Colonic mucosa (tissue), 4 donors: ENCODE measurements around the gene PPM1H. TPM values are rescaled to one million over a fixed set of nuclear protein-coding genes. Genes with fewer than 3 reads are reported as not detected.
A peak's percentile ranks its signal among the peaks of the same experiment; 100 is the strongest.
"Not testable (repeated sequence)": the region's sequence is repeated elsewhere in the genome, so short reads cannot be mapped to it uniquely, and the experiment has no call there.

Source experiments
- DNase-seq: peaks from one replicate; pipeline ENCODE4 v3.0.0-alpha.2; 2020
- H3K27ac ChIP-seq: fragments of 200-600 bp; one replicate; pipeline ENCODE4 v1.8.0; 2021
- H3K27me3 ChIP-seq: fragments of 200-600 bp; one replicate; pipeline ENCODE4 v1.8.0; 2021
- H3K36me3 ChIP-seq: fragments of 200-600 bp; one replicate; pipeline ENCODE4 v1.8.0; 2021
- H3K4me1 ChIP-seq: fragments of 200-600 bp; one replicate; pipeline ENCODE4 v1.8.0; 2021; ENCODE audit warnings: mild to moderate bottlenecking
- H3K4me3 ChIP-seq: fragments of 200-600 bp; one replicate; pipeline ENCODE4 v1.8.0; 2021
- H3K9ac ChIP-seq, 2 donors: one replicate each; pipeline ENCODE4 v1.7.0; 2013; ENCODE audit warnings: control low read depth in 2 of 2, low read depth in 2 of 2, low read length in 2 of 2
- H3K9me3 ChIP-seq: fragments of 200-600 bp; one replicate; pipeline ENCODE4 v1.8.0; 2021
- intact Hi-C: fragments of 100-400 bp; cut with DNase I; formaldehyde crosslinking; loops from one replicate; pipeline ENCODE4 v1.14.1; 2022
- total RNA-seq, 2 donors: library from RNA; stranded (reverse); fragmentation: NEBNext Ultra II Directional in 1 of 2; extraction: Animal tissue kit (Norgen Biotek cat#: 25700) in 1 of 2; gene quantifications; one replicate each; pipeline ENCODE4 v1.2.1, GENCODE V29; 2021
- TF ChIP-seq, protein P1 (sequence below): fragments of 200-600 bp; IDR thresholded peaks from one replicate; pipeline ENCODE4 v1.8.0; 2022; ENCODE audit warnings: antibody characterized with exemption, mild to moderate bottlenecking
- donor health status: healthy.
- donor health status: DM: no; HTN: no; CAD: no.
- donor health status: DM: no; HTN: no; CAD: no.

PPM1H gene
- total RNA-seq, 2 donors from 2014 or later = 7.4 to 8.1 TPM

DNA sequence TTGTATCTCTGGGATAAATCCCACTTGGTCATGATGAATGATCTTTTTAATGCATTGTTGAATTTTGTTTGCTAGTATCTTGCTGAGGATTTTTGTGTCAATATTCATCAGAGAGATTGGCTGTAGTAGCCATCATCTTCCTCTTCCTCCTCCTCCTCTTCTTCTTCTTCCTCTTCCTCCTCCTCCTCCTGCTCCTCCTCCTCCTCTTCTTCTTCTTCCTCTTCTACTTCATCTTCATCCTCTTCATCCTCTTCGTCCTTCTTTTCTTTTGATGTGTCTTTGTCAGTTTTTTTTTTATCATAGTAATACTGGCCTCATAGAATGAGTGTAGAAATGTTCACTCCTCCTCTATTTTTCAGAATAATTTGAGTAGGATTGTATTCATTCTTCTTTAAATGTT, 15.4 kb upstream of the PPM1H start:
- TF ChIP-seq, protein P1, sequence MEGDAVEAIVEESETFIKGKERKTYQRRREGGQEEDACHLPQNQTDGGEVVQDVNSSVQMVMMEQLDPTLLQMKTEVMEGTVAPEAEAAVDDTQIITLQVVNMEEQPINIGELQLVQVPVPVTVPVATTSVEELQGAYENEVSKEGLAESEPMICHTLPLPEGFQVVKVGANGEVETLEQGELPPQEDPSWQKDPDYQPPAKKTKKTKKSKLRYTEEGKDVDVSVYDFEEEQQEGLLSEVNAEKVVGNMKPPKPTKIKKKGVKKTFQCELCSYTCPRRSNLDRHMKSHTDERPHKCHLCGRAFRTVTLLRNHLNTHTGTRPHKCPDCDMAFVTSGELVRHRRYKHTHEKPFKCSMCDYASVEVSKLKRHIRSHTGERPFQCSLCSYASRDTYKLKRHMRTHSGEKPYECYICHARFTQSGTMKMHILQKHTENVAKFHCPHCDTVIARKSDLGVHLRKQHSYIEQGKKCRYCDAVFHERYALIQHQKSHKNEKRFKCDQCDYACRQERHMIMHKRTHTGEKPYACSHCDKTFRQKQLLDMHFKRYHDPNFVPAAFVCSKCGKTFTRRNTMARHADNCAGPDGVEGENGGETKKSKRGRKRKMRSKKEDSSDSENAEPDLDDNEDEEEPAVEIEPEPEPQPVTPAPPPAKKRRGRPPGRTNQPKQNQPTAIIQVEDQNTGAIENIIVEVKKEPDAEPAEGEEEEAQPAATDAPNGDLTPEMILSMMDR = no peak
- no peaks in the 10 kb centered on the region for H3K4me1 ChIP-seq
- H3K9me3 ChIP-seq = no peaks in the 10 kb centered on the region
- H3K27me3 ChIP-seq = no peaks in the 10 kb centered on the region
- no peak overlapping the region for H3K27ac ChIP-seq
- no peak for DNase-seq
- no peak overlapping the region for H3K9ac ChIP-seq
- intact Hi-C loops = no loop called here
- H3K4me3 ChIP-seq = no peak overlapping the region
- no peaks in the 10 kb centered on the region for H3K36me3 ChIP-seq

DNA sequence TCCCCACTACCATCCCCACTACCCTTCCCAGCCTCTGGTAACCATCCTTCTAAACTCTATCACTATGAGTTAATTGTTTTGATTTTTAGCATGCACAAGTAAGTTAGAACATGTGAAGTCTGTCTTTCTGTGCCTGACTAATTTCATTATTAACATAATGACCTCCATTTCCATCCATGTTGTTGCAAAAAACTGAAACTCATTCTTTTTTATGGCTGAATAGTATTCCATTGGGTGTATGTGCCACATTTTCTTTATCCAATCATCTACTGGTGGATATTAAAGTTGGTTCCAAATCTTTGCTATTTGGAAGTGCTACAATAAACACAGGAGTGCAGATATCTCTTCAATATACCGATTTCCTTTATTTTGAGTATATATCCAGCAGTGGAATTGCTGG, 13.2 kb upstream of the PPM1H start:
- Histone ChIP-seq H3K27ac (no peak overlapping the region), H3K9ac (no peak overlapping the region), H3K4me1 (no peaks in the 10 kb centered on the region), H3K4me3 (no peak overlapping the region), H3K9me3 (no peaks in the 10 kb centered on the region), H3K36me3 (no peaks in the 10 kb centered on the region), H3K27me3 (no peaks in the 10 kb centered on the region)
- DNase-seq = no peak
- TF ChIP-seq, protein P1 = no peak
- intact Hi-C loops = no loop called here

DNA sequence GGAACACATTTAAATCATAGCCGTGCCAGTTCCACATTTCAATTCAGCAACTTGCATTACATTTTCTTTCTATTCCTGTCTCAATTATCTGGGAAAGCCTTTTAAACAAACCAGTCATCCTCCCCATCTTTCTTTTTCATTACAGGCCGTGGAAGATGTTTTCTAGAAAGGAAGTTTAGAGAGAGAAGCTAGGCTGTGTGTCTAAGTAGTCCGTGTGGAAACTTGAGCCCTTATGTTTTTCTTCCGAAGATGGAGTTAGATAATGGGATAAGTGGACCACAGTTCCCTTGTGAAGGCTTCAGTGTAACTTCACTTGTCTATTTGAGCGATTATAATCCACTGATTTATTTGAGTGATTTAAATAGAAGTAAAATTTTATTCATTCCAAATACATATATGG, 12.4 kb upstream of the PPM1H start:
- H3K36me3 ChIP-seq = no peaks in the 10 kb centered on the region
- intact Hi-C loops = no loop called here
- no peak for DNase-seq
- no peaks in the 10 kb centered on the region for H3K27me3 ChIP-seq
- H3K27ac ChIP-seq = no peak overlapping the region
- no peaks in the 10 kb centered on the region for H3K9me3 ChIP-seq
- H3K9ac ChIP-seq = no peak overlapping the region
- H3K4me1 ChIP-seq = no peaks in the 10 kb centered on the region
- no peak overlapping the region for H3K4me3 ChIP-seq
- TF ChIP-seq, protein P1 = no peak

DNA sequence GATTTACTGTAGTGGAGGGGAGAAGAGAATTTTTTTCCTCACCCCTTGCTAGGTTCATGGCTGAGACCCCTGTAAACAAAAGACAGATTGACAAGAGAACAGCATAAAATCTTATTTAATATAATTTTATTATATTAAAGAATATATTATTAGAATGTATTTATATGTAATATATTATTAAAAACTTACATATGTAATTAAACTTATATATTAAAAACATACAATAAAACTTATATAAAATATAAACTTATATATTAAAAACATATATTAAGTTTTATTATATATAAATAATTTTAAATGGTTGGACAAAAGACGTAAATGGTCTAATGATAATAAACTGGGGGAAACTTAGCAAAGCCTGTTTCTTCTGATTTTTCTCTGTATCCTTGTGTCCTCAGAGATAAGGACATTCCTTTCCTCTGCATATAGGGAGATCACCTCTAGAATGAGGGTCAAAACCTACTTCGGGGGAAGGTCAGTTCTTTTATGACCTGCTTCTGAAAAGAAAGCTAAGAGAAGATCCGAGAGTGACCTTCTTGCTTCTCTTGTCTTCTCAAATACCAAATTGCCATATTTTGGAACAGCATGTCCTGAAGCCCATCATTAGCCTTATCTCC, 8.9 kb upstream of the PPM1H start:
- Histone ChIP-seq H3K36me3 (no peaks in the 10 kb centered on the region), H3K27me3 (no peaks in the 10 kb centered on the region), H3K9ac (no peak overlapping the region), H3K4me1 (no peaks in the 10 kb centered on the region), H3K9me3 (no peaks in the 10 kb centered on the region), H3K4me3 (no peak overlapping the region), H3K27ac (no peak overlapping the region)
- TF ChIP-seq, protein P1 = no peak
- intact Hi-C loops = no loop called here
- no peak for DNase-seq

DNA sequence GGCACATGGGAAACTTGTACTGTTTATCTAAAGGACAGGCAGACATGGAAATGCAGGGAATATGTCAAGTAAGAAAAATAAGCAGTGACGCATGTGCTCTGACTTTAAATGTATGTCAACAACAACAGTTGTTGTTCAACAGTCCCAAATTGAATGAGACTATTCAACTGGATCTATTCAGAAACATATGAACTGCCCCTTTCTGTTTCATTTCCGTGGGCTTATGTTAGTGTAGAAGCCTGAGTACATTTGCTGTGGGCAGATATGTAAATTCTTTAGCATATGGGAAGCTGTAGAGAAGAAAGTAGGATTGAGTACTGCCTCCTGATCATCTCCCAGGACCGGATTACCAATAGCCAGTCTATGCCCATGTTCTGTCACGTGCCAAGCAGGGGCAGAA, 7.4 kb upstream of the PPM1H start:
- H3K4me3 ChIP-seq, H3K27me3 ChIP-seq, H3K9me3 ChIP-seq, H3K27ac ChIP-seq, intact Hi-C loops, H3K9ac ChIP-seq, H3K4me1 ChIP-seq, DNase-seq, H3K36me3 ChIP-seq: not testable (repeated sequence)

DNA sequence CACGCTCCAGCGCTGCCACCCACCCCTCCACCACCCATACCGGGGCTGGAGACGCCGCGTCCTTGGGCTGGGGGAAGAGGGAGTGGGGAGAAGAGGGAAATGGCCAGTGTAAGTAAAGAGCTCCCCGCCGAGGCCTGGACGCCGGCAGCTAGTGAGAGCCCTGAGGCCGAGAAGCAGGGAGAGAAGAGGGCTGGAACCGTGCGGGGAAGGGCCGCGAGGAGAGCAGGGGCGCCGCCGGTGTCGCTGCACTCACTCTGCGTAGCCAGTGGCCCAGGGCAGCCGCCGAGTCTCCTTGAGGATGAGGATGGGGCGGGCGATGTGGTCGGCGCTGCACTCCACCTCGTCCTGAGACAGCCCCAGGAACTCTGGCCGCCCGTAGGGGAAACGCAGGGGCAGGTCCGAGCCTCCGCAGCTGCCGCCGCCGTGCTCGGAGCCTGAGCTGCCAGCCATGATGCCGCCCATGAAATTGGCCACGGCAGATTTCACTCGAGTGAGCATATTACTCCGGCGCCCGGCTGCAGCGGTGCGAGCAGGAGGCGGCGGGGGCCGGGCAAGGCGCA, 631 bp downstream of the PPM1H start:
- Histone ChIP-seq H3K4me3 (peak overlapping the region; percentile 88), H3K9me3 (no peaks in the 10 kb centered on the region), H3K9ac (peak overlapping the region; percentile 65 to 73), H3K27me3 (no peaks in the 10 kb centered on the region), H3K4me1 (no peaks in the 10 kb centered on the region), H3K36me3 (no peaks in the 10 kb centered on the region), H3K27ac (peak overlapping the region; percentile 61)
- TF ChIP-seq, protein P1 = no peak
- peak; percentile 44 for DNase-seq
- intact Hi-C loops = no loop called here
